ENCODE measurements around the gene PLEKHM3.
"Not testable (repeated sequence)": the region's sequence is repeated elsewhere in the genome, so short reads cannot be mapped to it uniquely, and the experiment has no call there.

PLEKHM3 gene

DNA sequence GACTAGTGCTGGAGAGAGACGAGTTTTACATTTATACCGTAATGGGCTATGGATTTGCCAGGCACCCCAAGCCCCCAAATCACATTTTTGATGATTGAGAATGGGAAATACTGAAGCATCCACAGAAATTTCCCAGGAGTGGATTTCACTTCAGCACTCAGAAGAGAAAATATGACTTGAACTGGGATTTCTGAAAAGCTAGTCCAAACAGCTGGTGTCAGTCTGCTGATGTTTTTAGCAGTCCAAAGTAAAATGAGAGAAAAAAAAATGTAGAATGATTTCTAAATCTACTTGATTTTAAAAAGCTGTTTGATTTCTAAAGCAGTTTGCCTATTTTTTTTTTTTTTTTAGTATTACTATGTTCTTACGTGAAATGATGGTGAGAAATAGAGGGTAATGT lies 105.0 kb downstream of the PLEKHM3 start:
- no peak for DNase-seq

DNA sequence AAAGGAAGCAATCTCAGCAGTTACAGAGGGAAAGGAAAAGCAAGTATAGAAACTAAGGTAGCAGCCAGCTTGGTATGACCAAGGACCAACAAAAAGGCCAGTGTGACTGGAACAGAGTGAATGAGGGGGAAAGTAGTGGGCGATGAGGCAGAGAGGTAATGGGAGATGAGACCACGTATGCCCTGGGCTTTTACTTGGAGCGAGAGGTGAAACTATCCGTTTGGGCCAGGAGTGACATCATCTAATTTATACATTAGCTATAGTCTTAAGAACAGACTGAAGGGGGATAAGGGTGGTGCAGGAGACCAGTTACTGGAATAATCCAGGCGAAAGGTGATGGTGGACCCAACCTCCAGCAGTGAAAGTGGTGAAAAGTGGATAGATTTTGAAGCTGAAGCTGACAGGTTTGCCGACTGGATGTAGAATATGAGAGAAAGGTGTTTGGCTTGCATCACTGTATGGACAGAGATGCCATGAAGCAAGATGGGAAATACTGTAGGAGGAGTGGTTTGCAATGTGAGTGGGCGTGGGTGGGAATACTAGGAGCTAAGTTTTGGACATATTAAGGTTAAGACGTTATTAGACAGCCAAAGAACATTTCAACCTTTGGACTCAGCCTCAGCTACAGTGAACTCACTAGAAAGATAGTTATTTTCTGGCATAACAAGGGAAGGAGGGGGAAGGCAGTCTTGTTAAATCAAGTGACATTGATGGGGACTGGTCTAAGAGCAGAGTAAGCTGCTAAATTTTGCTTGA lies 106.0 kb downstream of the PLEKHM3 start:
- DNase-seq = no peak

- peak; percentile 80 for DNase-seq
Observed at GRCh38 chr2:207914716-207915115, 110.6 kb downstream of the PLEKHM3 start.

DNA sequence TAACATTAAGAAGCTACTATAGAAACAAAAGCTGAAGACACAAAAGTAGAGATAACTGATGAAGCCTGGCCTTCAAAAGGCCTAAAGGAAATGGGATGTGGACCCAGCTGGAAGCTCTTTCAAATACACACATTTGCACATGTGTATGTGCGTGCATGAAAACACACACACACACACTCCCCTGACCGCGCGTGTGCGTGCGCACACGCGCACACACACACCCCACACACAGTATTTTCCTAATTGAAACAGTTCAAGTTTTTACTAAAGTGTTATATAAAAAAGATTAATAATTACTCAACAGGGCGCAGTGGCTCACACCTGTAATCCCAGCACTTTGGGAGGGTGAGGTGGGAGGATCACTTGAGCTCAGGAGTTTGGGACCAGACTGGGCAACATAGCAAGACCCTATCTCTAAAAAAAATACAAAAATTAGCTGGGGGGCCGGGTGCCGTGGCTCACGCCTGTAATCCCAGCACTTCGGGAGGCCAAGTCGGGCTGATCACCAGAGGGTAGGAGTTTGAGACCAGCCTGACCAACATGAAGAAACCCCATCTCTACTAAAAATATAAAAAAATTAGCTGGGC lies 111.5 kb downstream of the PLEKHM3 start:
- DNase-seq = no peak

GRCh38 chr2:207911856-207912255 lies 113.5 kb downstream of the PLEKHM3 start:
- no peak for DNase-seq

DNA sequence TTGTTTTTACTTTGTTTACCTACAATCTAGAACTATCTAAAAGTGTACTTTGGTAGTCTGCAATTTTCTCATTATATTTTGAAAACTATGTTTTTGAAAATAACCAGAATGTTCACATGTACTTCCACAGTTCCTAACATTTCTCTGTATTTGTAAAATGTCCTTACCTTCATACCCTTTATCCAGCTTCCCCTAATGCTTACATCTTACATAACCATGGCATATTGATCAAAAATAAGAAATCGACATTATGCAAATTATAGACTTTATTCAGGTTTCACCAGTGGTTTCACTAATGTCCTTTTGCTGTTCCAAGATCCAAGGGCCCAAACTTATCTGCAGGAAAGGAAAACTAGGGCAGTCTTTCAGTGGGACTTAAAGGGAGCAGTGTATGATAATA lies 114.1 kb downstream of the PLEKHM3 start:
- no peak for DNase-seq

DNA sequence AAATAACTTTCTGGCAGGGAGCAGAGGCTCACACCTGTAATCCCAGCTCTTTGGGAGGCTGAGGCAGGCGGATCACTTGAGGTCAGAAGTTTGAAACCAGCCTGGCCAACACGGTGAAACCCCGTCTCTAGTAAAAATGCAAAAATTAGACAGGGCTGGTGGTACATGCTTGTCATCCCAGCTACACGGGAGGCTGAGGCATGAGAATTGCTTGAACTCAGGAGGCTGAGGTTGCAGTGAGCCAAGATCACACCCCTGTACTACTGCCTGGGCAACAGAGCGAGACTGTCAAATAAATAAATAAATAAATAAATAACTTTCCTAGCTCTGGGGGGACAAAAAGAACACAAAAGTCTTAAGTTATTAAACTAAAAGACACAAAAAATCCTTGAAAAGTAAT lies 118.8 kb downstream of the PLEKHM3 start:
- not testable (repeated sequence) for DNase-seq

DNA sequence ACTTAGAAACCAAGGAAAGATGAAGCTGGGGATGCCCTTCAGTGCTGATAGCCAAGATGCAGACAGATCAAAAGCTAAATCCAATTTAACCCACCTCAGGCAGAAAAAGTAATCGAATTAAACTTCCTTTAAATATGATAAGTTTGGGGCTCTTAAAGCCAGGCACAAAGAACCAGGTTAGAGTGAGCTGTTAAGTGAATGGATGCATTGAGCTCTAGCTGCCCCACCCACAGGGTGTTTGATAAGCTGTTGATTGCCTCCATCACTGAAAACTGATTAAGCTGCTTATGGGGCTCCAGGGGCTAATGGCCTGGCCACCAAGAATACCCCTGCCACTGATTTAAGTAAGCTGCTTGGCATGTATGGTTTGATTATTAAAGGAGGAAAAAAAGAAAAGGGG lies 119.8 kb downstream of the PLEKHM3 start:
- DNase-seq = no peak

DNA sequence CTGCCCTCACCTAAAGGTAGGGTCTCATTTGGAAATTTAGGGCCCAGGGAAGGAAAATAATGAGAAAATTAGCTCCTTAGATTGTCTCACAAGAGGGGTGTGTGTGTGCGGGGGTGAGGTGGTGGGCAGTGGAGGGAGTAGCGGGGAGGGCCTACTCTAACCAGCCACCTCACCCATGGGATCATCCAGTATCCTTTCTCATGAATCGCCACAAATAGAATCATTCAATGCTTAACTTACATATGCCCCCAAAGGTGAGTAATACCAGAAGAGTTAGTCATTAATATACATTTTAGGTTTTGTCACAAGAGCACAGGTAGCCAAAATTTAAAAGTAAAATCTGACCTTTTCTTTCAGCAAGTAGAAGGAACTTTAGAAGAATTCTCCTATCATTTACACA lies 122.1 kb downstream of the PLEKHM3 start:
- DNase-seq = no peak

- peak; percentile 64 for DNase-seq
Observed at GRCh38 chr2:207902821-207903220, 122.5 kb downstream of the PLEKHM3 start.

- no peak for DNase-seq
Observed at GRCh38 chr2:207901829-207902228, 123.5 kb downstream of the PLEKHM3 start.

DNA sequence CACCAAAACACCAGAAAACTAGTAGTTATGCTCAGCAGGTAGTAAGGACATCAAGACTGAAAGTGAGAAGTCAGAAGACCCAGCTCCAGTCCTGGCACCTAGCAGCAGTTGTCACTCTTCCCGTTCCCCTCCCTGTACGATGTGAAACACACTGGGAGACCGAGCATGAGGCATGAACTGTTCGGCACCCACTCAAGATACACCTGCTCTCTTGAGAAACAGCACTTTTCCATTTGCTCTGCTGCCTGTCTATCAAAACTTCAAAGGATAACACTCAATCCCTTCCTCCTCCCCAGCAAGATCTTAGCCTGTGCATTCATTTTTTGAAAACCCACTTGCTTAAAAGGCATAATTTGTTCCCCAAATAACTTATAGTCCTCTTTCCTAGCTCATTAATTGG lies 123.9 kb downstream of the PLEKHM3 start:
- DNase-seq = peak; percentile 85

GRCh38 chr2:207898354-207898695 lies 127.0 kb downstream of the PLEKHM3 start:
- DNase-seq = no peak

GRCh38 chr2:207897541-207898353 lies 127.6 kb downstream of the PLEKHM3 start:
- DNase-seq = no peak

DNA sequence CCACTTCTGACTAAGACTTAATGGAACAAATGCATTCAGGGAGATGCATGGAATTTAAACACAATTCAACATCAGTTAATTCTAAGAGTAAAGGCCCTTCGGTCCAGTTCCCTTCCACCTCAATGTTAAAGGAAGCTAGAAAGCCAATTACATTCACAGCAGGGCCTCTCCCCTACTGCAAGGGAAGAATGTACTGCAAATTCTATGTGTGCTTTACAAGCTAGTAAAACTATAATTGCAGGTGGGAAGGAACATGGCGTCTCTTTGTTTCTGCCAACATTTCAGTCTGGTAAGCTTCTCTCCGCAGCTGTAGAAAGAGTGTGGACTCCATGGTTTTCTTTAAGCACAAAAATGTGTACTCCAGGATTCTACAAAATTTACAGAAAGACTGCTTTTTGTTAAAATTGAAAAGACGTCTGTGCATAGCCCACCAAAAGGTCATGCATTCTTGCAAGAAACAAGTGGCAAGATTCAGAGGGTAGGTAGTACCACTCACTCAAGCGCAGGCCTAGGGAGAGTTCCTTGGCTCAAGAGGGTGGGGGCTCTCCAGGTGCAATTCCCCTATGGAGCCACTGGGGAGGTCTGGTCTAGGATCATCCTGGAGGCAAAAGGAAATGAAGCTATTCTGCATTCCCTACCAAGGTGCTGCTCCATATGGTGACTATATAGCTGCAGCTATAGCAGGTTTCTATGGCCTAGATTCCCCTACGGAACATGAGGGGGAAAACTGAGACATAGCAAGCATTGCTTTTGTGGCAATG lies 128.6 kb downstream of the PLEKHM3 start:
- DNase-seq = no peak

DNA sequence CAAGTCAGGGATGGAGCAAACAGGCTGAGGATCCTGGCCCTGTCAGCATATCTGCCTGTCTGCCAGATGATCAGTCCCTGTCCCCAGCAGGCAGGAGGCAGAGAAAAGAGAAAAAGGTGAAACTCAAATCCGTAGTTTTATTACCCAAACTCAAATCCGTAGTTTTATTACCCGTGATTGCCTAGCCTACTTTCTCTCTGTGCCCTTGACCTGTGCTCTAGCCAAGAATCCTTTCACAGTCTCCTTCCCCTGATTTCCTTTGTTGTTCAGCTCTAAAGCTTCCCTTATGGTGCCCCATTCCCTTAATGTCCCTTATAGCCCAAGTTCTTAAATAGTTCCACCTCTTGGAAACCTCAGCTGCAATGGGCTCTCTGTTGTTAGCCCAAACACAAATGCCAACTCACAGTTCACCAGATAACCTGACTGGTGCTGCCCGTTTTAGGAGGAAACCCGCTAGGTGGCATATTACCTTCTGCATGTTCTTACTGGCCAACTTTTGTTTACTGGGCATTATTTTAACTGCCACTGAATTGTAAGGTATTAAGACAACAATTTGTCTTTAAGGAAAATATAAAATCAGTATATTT lies 130.0 kb downstream of the PLEKHM3 start:
- no peak for DNase-seq

- DNase-seq = no peak
Observed at GRCh38 chr2:207892716-207893402, 132.5 kb downstream of the PLEKHM3 start.

DNA sequence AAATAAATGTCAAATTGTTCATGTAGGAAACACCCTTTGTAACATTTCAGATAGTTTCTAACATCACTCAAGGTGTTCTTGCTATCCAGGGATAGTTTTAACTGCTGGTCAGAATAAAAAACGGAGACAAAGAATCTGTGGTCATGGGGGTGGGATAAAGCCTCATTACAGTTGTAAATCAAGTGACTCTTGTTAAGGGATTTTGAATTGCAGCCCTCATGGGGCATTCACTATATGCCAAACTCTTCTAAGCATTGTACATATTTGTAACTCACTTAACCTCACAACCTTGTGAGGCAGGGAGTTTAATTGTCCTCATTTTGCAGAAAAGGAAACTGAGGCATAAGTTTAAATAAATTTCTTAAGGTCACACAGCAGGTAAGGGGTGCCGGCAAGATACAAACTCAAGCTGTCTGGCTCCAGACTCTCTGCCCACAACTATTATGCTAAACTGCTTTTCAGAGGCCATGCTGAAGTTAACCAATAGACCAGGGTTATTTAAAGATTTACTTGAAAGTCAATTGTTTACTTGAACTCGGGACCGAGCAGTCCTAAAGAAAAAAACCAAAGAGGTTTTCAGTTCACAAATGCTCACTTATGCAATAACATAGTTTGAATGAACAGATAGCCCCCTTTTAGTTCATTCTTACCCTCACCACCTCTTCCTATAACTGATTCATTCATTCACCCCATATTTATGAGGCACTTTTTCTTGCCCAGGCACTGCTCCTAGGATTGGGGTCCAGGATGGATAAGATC lies 134.1 kb downstream of the PLEKHM3 start:
- DNase-seq = no peak

DNA sequence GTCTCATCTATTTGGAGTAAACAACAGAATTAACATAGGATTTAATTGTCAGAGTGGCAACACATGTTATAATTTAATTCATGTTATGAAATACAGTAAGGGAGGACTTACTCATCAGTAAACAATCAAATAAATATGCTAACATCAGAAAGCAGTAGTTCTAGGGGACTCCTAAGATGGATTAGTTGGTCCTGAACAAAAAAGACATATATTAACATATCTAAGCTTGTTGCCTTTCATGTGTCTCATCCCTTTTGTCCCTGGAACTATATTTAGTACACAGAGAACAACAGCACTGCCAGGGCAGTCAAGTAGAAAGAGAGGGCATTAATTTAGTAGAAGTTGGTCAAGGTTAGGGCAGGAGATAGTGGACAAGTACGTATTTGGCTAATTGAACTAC lies 137.8 kb downstream of the PLEKHM3 start:
- no peak for DNase-seq

DNA sequence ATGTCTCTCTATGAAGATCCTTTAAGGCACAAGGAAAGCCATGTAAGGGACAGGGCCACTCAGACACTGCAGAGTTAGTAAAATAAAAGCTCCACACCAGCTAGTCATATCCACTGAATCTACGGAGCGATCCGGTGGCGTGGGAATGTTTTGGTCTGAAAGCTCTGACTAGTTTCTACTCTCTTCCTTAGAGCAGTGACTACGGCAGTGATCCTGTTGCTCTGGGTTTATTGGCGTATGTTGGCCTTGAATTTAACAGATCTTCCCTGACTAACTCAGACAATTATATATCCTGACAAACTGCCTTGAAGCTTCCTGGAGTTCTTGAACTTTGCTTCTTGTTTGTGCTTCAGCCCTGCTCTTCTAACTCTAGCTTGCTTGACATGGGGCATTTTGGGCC lies 140.3 kb downstream of the PLEKHM3 start:
- DNase-seq = no peak

DNA sequence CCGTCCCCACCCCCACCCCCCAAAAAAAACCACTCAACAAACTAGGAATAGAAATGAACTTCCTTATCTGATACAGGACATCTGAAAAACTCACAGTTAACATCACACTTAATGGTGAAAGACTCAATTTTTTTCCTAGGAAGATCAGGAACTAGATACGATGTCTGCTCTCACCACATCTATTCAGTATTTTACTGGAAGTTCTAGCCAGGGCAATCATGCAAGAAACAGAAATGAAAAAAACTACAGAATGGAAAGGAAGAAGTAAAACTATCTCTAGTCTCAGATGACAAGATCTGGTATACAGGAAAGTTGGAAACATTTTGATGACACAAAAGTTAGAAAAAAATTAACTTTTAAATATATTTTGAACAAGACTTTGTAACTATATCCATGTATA lies 141.2 kb downstream of the PLEKHM3 start:
- DNase-seq = no peak
